ENCODE data around the gene RAB8B. TPM values are rescaled to one million over a fixed set of nuclear protein-coding genes. Genes with fewer than 3 reads are reported as not detected.
A peak's percentile ranks its signal among the peaks of the same experiment; 100 is the strongest.

Gene RAB8B
- polyA plus RNA-seq, 3 donors, result 22.0 to 77.3 (median 58.9) TPM

DNA sequence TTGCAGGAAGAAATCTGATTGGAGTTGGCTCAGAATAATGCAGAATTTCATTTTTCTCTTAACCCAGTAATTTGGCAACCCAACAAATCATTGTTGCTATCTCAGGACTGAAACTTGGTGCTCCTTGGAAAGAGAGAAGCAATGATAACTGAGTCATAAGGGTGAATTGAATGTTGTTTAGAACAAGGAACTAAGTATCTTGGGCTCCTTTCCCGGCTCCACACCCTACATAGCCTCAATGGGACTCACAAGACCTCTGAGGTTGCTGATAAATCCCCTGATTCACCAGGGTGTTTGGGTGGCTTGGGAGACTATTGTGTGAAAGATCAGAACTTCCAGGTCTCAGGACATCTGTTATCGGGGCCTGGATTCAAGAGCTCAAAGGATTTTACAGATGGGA is 7.8 kb upstream of the RAB8B start:
- Mint-ChIP-seq H3K4me3 (no peak overlapping the region), H3K4me1 (peaks cover 4% of the 10 kb centered on the region), H3K27ac (peak overlapping the region in 1 of 7 donors; percentile 75), H3K27me3 (ENCODE audit: low read depth in 3 of 3) (peaks cover 0 to 2% (median 1%) of the 10 kb centered on the region in 3 donors), H3K9me3 (no peaks in the 10 kb centered on the region), H3K36me3 (no peaks in the 10 kb centered on the region)
- no peak overlapping the region for H2AFZ ChIP-seq (ENCODE audit: insufficient read depth, low read depth, low read length, poor library complexity, severe bottlenecking)
- no peak for TF ChIP-seq CTCF (IDR thresholded peaks at IDR 0.05)
- H3K36me3 ChIP-seq (replicated peaks in 1 of 2; ENCODE audit: control insufficient read depth in 1 of 2, insufficient read depth in 2 of 2, low read length in 2 of 2), result no peaks in the 10 kb centered on the region
- WGBS (ENCODE audit: insufficient coverage), result no CpG with 5 or more reads among the region's 2 CpGs
- H3K27me3 ChIP-seq (ENCODE audit: control insufficient read depth in 2 of 2, insufficient read depth in 2 of 2, low read length in 2 of 2), result no peaks in the 10 kb centered on the region
- H3K4me2 ChIP-seq (replicated peaks; ENCODE audit: extremely low read depth, low read length, poor library complexity, severe bottlenecking), result no peak overlapping the region
- no peak overlapping the region for H3K9ac ChIP-seq (ENCODE audit: insufficient read depth, low read length, poor library complexity, severe bottlenecking)
- H3K9me3 ChIP-seq (replicated peaks in 1 of 2; ENCODE audit: control insufficient read depth in 1 of 2, insufficient read depth in 1 of 2, low read length in 2 of 2), result no peaks in the 10 kb centered on the region
- DNase-seq, result peak in 2 of 3 donors; percentile 23 to 59
- no peak overlapping the region for H3K4me3 ChIP-seq (replicated peaks in 1 of 3; ENCODE audit: low read depth in 2 of 3, low read length in 3 of 3)
- no peaks in the 10 kb centered on the region for H3K79me2 ChIP-seq (ENCODE audit: insufficient read depth, low read length)
- H4K20me1 ChIP-seq (ENCODE audit: insufficient read depth, low read length), result no peaks in the 10 kb centered on the region
- H3K27ac ChIP-seq (ENCODE audit: low read depth in 1 of 2, low read length in 2 of 2), result no peak overlapping the region
- intact Hi-C loops (cut with micrococcal nuclease), result loop anchor here in 1 of 2 donors (10.0 kb wide), 1 partner anchor 137 kb away; the partner anchor contains the start of gene TPM1
- no peaks in the 10 kb centered on the region for H3K4me1 ChIP-seq (ENCODE audit: control insufficient read depth in 1 of 2, insufficient read depth in 2 of 2, low read length in 2 of 2)

DNA sequence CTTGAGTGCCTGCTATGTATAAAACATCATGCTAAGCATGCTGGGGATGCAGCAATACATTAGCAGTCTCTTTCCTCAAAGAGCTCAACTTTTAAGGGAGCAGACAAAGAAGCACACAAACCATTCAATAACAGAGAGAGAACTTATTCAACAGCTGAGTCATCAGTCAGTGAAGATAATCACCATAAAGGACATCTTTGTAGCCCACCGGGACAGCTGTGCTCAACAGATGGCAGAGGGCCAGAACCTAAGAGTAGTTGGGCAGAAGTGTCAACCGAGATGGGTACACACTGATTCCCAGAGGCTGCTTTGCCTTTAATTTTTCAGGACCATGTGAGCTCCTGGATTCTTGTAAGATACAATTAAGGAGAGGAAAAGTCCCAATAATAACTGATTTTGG is 4.2 kb upstream of the RAB8B start:
- Mint-ChIP-seq H3K4me1 (peaks cover 12% of the 10 kb centered on the region), H3K4me3 (no peak overlapping the region), H3K9me3 (peaks cover 0 to 2% (median 0%) of the 10 kb centered on the region in 7 donors), H3K27me3 (ENCODE audit: low read depth in 3 of 3) (peaks cover 0 to 3% (median 2%) of the 10 kb centered on the region in 3 donors), H3K36me3 (no peaks in the 10 kb centered on the region), H3K27ac (no peak overlapping the region)
- Histone ChIP-seq H3K4me2 (replicated peaks; ENCODE audit: extremely low read depth, low read length, poor library complexity, severe bottlenecking) (no peak overlapping the region), H3K79me2 (ENCODE audit: insufficient read depth, low read length) (peaks cover 9% of the 10 kb centered on the region), H4K20me1 (ENCODE audit: insufficient read depth, low read length) (peaks cover under 1% of the 10 kb centered on the region), H2AFZ (ENCODE audit: insufficient read depth, low read depth, low read length, poor library complexity, severe bottlenecking) (no peak overlapping the region), H3K27ac (ENCODE audit: low read depth in 1 of 2, low read length in 2 of 2) (no peak overlapping the region), H3K27me3 (ENCODE audit: control insufficient read depth in 2 of 2, insufficient read depth in 2 of 2, low read length in 2 of 2) (no peaks in the 10 kb centered on the region), H3K4me3 (replicated peaks in 1 of 3; ENCODE audit: low read depth in 2 of 3, low read length in 3 of 3) (no peak overlapping the region), H3K9me3 (replicated peaks in 1 of 2; ENCODE audit: control insufficient read depth in 1 of 2, insufficient read depth in 1 of 2, low read length in 2 of 2) (no peaks in the 10 kb centered on the region), H3K36me3 (replicated peaks in 1 of 2; ENCODE audit: control insufficient read depth in 1 of 2, insufficient read depth in 2 of 2, low read length in 2 of 2) (no peaks in the 10 kb centered on the region), H3K9ac (ENCODE audit: insufficient read depth, low read length, poor library complexity, severe bottlenecking) (no peak overlapping the region), H3K4me1 (ENCODE audit: control insufficient read depth in 1 of 2, insufficient read depth in 2 of 2, low read length in 2 of 2) (peaks cover 6 to 9% of the 10 kb centered on the region in 2 donors)
- DNase-seq, result no peak
- no peak for TF ChIP-seq CTCF (IDR thresholded peaks at IDR 0.05)
- WGBS (ENCODE audit: insufficient coverage), result 79% methylated on average over 2 of the region's 2 CpGs
- intact Hi-C loops (cut with micrococcal nuclease), result loop anchor here in 1 of 2 donors (5.0 to 10.0 kb wide), 2 partner anchors 48 to 140 kb away; partner anchors contain the start of gene TPM1
